GM19240 (cell line): ENCODE results near the gene SCUBE1.

ENCODE experiments used
- DNase-seq: peaks from one replicate; pipeline ENCODE4 v3.0.0; 2011; ENCODE audit warnings: low spot score; ENCODE audit not compliant: insufficient read length

SCUBE1 gene

DNA sequence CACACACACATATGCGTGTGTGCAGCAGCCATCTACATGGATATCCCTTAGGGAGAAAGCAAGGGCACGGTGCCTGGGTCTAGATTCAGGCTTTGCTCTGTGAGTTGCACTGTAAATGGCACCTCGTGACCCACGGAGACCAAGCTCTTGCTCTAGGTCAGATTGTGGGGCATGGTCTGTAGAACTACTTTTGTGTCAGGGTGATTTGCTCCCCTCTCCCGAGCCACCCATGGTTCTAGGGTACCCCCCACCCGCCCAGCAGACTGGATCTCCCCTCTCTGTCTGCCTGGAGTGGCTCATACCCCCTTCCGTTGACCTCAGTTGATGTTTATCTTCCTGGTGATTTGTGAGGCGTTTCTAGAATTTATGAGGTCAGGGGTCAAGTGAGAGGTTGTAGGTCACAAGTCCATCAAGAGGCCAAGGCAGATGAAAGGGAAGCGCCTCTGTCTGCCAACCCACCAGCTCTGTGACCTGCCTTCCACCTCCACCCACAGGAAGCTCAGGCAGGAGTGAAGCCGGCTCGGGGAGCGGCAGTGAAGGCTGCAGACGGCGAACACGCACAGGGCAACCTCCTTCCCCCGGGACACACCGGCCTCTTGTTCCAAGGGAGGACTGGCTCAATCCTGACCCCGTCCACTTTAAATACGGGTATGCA, 80.1 kb downstream of the SCUBE1 start:
- peak; percentile 46 for DNase-seq

DNA sequence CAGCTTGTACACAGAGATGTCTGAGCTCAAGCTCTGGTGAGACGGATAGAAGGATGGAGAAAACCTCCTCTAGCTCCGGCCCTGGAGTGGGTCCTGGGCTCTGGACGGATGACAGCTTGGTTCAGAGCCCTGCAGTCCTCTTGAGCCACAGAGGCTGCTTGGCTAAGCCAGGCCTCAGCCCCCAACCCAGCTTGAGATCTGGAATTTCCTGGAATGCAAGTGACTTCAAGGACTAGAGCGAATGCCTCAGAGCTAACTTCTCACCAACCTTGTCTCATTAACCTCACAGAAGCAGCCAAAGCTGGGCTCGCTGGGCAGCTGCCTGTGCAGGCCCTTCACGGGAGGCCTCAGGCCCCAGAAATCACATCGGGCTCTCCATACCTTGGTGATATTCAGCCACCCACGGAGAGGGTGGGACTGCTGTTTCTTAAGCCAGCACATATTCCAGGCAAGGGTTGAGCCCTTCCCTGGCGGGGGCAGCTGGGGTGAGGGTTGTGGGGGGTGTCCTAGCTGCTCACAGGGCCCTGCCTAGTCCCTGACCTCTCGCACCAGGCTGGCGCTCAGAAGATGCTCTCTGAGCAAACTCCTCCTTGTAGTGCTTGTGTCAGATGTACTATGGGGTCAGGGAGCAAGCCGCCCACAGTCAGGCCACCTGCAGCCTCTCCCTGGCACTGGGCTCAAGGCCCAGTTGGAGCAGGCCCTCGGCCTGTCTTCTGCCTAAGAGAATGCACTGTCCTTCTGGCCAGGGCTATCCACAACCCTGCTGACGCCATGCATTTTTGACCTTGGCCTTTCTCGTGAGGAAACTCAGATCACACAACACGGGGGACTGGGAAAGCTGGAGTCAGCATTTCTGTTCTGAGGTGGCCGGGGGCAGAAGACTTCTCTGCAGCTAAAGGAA, 82.6 kb downstream of the SCUBE1 start:
- no peak for DNase-seq

DNA sequence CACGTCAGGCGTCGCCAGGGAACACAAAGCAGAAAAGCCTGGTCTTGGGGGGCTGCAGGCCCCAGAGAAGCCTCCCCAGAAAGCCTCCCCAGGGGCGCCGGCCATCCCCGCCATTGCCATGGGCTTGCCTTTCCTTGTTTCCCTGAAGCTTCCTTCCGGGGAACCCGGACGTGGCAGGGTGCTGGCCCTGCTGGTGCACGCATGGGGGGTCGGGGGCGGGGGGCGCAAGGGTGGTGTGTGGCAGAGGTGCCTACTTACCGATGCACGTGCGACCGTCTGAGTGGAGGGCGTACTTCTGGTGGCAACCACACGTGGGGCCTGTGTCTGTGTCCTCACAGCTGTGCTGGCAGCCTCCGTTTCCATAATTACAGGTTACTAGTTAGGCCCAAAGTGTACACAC, 85.2 kb downstream of the SCUBE1 start:
- DNase-seq = no peak

DNA sequence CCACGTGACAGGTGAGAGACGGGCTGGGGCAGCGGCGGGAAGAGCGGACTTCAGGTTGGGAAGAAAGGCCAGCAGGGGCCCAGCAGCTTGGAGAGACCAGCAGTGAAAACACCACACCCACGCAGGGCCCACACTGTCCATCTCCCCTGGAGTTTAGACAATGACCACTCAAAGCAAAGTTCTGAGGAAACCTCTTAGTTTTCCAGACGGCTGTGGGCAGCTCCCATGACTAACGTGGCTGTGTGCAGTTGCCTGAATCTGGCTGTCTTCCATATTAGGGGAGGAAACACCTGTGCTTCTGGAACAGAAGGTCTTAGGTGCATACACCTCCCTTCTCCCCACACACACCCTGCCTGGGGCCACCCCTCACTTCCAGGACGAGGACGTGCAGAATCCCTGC, 85.6 kb downstream of the SCUBE1 start:
- no peak for DNase-seq

DNA sequence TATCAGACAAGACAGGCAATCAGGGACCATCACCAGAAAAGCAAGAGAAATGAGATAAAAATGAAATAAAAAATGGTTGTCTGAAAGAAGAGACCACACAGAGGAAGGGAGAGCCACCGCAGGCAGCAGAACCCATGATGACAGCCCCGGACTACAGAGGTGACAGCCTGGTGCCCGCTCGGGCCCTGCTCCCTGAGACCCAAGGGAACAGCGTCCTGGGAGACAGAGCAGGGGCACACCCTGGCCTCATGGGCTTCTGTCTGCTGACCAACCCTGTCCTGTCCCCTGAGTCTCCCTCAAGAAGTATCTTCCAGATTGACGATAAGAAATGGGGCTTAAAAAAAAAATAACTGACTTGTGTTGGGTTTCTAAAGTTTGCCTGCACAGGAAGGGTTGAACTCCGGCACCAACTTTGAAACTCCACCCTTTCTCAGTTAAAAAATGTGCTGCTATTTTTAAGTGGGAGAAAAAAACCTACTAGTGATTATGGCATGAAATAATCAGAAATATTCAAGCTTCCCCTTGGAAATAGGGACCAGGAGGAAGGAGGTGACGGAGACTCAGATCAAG, 86.1 kb downstream of the SCUBE1 start:
- DNase-seq = no peak

DNA sequence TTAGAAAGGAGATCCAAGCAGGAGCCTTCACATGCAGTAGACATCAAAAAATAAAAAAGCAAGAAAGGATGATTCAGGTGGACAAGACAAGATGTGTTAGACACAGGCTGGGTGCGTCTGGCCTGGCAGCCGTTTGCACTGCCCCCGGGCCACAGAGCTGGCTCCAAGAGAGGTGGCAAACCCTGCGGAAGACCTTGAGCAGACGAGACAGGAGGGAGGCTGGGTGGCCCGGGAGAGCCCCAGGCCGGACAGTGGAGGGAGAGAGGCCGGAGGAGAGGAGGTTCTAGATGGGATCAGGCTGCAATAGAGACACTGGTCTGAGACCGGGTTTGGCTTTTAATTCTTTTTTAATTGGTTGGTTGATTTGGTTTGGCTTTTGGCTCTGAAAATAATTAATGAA, 86.6 kb downstream of the SCUBE1 start:
- DNase-seq = no peak

DNA sequence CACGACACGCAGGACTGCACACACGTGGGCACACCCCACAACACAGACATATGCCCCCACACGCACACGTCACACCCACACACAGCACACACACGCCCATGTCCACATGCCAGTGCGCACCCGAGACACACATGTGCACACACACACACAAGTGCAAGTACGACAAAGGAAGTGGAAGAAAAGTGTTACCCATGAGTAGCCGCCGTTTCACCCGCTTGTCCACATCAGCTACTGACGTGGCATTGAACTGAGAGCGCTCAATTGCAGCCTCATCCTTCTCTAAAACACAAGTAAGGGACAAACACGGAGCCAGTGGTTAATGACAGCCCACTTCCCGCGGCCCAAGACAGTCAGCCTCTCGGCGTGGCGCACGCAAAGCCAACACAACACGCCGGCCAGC, 87.9 kb downstream of the SCUBE1 start:
- DNase-seq = no peak

DNA sequence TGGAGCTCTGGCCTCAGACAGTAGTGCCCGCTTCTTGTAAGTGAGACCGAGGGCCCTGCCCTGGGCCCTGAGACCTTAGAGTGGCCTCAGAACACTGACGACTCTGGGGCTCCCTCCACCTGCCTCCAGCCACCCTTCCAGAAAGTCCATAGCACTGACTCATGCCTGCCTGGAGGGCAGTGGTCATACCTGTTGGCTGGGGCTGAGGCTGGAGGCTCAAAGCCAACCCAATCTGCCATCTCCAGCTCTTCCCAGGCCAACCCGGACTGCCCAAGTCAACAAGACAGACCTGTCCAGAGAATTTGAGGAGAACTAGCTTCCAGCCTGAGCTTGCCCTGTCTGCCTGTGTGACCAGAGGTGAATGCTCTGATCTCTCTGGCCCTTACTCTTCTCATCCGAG, 89.3 kb downstream of the SCUBE1 start:
- no peak for DNase-seq

DNA sequence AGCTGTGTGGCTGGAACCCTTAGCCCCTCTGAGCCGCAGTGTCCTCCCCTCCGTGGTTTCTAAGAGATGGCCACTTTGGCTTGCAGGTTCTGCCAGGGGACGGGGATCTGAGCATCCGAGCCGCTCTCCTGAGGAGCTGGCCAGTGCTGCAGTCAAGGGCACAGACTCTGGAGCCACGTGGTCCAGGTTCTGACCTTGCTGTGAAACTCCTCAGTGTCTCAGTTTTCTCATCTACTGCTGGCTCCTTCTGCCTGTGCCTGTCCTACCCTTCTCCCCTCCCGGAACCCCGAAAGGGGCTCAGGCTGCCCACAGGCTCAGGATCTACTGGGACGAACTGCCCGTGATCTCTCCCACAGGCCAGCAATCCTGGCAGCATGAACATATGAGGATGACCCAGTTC, 90.9 kb downstream of the SCUBE1 start:
- no peak for DNase-seq

DNA sequence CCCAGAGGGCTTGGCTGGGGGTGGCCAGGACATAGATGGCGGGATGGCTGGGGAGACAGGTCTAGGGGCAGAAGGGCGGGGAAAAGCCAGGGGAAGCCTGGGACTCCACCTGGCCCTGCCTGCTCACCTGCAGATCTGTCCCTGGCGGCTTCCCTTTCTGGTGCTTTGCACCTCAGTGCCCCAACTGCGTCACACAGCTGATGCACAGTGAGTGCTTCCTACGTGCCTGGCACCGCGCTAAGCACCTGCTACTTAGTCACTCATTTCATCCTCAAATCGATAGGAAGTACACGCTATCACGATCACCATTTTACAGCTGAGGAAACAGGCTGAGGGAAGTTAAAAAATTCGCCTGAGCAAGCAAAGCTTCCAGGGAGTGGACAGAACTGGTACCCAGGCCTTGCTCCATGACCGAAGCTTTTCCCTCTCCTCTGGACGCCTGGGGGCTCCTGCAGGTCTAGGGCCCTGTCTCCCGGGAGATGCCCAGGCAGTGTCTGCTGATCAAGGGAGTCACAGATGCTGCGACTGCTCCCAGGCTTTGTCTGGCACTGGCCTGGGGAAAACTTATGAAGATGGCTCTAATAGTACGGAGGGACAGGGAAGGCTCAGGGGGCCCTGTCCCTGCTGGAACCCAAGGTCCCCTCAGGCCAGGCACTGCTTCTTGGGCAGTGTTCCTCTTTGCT, 93.2 kb downstream of the SCUBE1 start:
- DNase-seq = no peak

DNA sequence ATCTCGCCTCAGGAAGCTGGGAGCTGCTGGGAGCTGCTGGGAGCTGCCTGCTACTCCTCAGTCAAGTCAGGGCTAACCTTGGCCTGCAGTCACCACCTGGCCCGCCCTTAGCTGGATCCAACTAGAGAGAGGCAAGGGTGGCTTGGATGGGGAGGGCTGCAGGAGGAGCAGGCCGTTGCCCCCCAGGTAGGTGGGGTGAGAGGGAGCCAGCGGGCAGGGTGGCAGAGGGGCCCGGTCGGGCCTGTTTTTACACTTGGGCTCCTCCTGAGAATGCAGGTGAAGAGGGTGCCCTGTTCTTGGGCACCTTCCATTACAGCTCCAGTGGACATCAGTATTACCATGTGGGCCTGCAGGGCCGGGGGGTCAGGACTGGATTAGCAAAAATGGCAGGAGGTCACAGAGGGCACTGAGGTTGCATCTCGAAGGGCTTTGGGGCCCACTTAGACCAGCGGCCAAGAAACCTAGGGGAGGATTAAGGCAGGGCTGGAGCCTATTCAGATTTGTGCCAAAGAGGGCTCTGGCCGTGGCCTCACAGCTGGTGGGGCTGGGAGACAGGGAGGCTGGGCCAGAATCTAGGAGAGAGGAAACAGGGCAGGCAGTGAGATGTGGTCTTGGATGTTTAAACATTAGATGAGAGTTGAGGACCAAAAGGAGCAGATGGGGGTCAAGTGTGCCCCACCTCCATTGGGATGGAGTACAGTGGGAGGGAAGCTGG, 95.5 kb downstream of the SCUBE1 start:
- no peak for DNase-seq

DNA sequence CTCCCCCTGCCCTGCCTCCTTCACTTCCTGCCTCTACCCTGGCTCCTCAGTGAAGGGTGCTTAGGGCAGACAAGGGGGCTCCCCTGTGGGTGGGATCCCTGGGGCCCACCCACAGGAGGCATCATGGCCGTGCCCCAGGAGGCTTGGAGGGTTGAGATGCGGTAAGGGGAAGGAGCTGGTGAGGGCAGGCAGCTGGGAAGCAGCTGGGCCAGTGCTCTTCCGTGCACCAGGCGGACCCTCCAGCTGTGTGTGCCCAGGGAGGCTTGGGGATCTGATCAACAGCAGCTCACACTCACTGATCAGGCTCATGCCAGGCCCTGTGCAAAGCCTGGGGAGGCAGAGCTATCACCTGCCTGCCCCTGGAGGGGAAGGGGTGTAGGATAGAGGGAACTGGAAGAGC, 97.0 kb downstream of the SCUBE1 start:
- no peak for DNase-seq

DNA sequence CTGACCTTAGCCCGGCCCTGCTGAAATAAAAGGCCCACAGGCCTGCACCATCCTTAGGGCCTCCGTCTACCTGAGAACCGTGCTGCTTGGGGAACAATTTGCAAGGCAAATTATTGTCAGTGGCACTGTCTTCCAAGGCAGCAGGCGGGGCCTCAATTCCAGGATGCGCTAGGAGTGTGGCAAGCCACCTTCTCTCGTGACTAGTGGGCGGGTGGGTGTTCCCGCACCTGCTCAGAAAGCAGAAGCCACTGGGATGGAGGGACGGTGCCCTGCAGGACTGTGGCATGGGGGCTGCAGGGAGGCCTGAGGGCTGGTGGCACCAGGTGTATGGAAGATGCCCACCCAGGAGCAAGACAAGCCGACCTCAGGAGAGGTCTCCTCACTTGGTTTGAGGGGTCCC, 97.5 kb downstream of the SCUBE1 start:
- DNase-seq = no peak

DNA sequence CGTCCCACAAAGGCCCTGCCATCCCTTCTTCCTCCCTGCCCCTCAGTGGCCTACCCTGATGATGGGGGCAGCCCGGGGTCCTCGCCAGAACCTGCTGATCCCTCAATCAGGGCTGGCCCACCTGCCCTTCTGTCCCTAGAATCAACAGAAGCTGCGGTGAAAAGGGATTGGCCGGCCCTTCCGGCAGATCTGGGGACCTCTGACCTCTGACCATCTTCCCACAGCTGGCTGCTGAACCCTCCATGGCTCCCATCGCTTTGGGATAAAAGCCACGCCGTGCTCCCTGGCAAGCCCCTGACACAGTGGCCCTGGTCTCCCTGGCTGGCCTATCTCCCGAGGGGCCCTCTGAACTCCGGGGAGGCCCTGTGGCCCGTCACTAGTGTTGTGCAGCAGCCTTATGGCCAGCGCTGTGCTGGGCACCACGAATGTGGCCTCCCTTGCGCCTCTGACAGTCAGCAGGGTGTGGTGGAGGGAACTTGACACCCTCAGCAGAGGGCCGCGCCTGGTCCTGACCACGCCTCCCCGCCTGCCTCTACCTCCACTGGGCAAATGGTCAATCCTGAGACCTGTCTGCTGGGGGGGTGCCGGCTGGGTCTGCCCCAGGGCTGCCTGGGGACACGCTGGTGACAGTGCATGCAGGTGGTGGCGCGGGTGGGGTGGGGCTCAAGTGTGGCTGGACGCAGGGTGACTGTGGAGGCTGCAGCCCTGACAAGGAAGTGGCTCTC, 98.2 kb downstream of the SCUBE1 start:
- DNase-seq = no peak

DNA sequence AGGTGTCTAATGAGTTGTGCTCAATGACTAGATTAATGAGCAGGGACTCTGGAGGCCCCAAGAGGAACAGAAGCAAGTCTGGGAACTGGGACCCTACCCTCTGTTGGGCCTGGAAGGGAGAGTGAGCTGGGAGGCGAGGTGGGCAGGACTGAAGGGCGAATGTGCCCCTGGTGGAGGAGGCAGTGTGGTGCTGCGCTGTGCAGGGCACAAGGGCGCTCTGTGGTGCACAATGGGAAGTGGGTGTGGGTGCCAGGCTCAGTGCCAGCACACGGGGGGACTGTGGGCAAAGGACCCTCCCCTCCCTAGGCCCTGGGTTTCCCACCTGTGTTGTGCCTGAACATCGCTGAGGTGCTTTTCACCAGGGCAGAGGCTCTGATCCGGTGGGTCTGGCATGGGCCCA, 98.8 kb downstream of the SCUBE1 start:
- no peak for DNase-seq

DNA sequence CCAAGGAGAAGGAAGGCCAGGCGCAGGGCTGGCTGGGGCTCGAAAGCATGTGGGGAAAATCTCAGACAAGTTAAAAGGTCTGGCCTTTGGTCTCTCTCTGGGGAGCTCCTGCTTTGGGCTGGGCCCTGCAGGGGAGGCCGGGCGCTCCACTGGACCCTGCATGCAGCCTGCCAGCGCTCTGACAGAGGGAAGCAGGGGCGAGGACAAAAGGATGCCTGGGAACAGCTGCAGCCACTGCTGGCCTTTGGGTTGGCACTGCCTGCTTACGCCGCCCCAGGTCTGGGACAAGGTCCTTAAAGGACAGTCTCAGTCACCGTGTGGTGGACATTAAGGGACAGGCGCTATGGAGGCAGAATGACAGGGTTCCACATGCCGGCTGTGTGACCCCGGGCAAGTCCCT, 99.8 kb downstream of the SCUBE1 start:
- no peak for DNase-seq

DNA sequence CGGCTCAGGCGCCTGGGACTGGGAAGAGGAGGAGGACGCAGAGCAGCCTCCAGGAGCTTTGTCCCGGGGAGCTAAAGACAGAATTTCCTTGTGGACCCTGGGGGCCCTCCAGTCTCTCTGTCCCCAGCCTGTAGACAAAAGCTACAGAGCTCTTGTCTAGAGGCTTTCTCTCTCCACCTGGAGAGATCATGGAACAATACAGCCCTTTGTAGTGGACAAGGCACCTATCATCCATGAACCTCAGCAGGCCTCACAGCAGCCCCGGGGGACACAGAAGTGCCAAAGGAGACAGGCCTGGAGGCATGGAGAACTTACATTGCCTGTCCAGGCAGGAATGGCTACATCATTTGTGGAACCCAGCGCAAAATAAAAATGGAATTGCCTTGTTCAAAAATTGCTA, 100.5 kb downstream of the SCUBE1 start:
- DNase-seq = no peak

DNA sequence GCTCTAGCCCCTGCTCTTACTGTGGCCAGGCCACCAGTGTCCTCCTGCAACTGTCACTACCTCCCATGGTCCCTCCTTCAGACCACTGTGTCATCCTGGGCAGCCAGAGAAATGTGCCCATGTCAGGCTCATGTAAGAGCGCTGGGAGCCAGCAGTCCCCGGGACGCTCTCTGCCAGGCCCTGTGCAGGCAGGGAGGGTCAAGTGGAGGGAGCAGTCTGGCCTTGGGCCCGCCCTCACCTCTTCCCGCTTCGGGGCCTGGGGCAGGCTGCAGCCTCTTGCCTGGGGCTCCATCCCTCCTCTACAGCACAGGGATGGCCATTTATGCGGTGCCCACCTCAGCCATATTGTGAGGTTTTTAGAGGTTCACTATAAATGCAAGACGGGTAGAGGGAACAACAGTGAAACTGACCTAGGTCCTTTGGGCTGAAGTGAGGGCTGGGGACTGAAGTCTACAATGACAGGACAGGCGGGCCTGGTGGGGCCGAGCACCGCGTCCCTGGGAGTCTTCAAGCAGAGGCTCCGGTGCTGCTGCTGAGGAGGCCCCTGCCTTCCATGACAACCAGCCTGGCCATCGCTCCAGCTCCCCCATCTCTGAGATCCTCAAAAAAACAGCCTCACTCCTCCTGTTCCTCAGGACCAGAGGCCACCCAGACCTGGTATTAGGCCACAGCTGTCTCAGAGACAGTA, 101.3 kb downstream of the SCUBE1 start:
- no peak for DNase-seq

DNA sequence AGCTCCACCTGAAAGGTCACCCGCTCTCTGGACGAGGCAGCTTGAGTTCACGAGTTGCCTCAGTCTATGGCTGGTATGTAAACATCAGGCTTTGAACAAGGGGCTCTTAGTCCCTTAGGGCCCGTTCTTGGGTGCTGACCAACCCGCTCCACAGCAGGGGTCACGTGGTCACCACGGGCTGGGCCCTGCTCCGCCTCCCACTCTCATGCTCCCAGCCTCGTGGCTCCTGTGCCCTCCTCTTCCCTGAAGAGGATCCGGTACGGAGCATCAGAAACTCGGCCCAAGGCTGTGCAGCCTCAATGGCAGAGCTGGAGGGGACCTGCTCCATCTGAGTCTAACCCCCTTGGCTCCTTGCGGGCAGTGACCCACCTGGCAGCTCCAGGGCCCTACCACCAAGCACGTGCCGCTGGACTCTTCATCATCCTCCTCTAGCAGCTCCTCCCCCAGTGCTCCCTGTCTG, 102.0 kb downstream of the SCUBE1 start:
- no peak for DNase-seq

DNA sequence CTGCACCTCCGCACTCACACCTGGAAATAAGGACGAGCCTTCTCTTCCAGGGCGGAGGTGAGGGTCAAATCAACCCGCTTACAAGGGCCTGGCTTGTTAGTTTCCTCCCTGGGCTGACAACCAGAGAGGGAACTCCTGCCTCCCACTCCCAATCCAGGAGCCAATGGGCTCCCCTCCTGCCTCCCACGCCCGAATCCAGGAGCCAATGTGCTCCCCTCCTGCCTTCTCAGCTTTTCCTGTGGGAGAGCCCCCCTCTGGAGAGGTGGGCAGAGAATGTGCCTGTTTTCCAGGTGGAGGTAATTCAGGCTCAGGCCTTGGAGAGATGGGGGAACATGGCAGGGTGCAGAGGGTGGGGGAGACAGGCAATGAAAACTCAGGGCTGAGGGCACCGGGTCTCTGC, 102.6 kb downstream of the SCUBE1 start:
- no peak for DNase-seq
